RKO (cell line): ENCODE measurements around the gene USP17L24.
"Not testable (repeated sequence)": the region's sequence is repeated elsewhere in the genome, so short reads cannot be mapped to it uniquely, and the experiment has no call there.

Experiments used
- DNase-seq: peaks from one replicate; pipeline ENCODE4 v3.0.0-alpha.2; 2016; ENCODE audit warnings: low spot score

Gene USP17L24, protein sequence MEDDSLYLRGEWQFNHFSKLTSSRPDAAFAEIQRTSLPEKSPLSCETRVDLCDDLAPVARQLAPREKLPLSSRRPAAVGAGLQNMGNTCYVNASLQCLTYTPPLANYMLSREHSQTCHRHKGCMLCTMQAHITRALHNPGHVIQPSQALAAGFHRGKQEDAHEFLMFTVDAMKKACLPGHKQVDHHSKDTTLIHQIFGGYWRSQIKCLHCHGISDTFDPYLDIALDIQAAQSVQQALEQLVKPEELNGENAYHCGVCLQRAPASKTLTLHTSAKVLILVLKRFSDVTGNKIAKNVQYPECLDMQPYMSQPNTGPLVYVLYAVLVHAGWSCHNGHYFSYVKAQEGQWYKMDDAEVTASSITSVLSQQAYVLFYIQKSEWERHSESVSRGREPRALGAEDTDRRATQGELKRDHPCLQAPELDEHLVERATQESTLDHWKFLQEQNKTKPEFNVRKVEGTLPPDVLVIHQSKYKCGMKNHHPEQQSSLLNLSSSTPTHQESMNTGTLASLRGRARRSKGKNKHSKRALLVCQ

DNA sequence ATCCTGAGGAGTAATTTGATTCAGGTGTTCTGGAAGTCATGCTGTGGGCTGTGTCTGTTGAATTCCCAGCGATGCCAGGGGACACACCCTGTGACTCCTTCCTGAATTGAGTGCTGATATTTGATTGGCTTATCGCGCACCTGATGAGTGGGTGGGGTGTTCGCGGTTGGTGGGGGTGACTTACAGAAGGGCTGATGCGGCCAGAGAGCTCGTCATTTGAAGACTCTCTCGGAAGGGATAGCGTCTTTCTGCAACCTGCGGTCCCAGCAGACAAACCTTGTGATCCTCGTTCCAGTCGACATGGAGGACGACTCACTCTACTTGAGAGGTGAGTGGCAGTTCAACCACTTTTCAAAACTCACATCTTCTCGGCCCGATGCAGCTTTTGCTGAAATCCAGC is at the start of gene USP17L24:
Gene USP17L24, plus strand, starts transcription at position 301 of the 400 bp plus-strand sequence. Its CDS starts 0 bp downstream, at position 301.
- DNase-seq: not testable (repeated sequence)

DNA sequence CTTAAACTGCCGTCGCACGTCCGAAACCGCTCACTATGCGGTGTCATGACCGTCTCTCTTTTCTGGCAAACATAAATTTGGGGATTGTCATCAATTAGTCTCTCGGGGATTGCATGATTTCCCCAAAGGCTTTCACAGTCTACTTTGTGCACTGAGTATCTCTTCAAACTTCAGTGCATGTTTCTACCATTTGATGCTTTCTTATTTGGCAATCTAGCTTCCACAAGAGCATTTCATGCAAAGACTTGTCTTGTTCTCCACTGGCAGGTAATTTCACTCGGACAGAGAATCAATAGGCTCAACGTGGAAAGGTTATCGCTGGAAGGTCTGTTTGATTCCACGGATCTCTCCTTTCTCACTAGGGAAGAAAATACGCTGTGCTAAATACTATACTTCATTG is 774 bp upstream of the USP17L24 start:
- DNase-seq: not testable (repeated sequence)

DNA sequence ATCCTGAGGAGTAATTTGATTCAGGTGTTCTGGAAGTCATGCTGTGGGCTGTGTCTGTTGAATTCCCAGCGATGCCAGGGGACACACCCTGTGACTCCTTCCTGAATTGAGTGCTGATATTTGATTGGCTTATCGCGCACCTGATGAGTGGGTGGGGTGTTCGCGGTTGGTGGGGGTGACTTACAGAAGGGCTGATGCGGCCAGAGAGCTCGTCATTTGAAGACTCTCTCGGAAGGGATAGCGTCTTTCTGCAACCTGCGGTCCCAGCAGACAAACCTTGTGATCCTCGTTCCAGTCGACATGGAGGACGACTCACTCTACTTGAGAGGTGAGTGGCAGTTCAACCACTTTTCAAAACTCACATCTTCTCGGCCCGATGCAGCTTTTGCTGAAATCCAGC is 4.6 kb downstream of the USP17L24 start, which contains the start of gene USP17L25:
Gene USP17L25, plus strand, starts transcription at position 301 of the 400 bp plus-strand sequence. Its CDS starts 0 bp downstream, at position 301.
- DNase-seq: not testable (repeated sequence)

DNA sequence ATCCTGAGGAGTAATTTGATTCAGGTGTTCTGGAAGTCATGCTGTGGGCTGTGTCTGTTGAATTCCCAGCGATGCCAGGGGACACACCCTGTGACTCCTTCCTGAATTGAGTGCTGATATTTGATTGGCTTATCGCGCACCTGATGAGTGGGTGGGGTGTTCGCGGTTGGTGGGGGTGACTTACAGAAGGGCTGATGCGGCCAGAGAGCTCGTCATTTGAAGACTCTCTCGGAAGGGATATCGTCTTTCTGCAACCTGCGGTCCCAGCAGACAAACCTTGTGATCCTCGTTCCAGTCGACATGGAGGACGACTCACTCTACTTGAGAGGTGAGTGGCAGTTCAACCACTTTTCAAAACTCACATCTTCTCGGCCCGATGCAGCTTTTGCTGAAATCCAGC is 9.4 kb downstream of the USP17L24 start, which contains the start of gene USP17L26:
Gene USP17L26, plus strand, starts transcription at position 301 of the 400 bp plus-strand sequence. Its CDS starts 0 bp downstream, at position 301.
- DNase-seq: not testable (repeated sequence)

DNA sequence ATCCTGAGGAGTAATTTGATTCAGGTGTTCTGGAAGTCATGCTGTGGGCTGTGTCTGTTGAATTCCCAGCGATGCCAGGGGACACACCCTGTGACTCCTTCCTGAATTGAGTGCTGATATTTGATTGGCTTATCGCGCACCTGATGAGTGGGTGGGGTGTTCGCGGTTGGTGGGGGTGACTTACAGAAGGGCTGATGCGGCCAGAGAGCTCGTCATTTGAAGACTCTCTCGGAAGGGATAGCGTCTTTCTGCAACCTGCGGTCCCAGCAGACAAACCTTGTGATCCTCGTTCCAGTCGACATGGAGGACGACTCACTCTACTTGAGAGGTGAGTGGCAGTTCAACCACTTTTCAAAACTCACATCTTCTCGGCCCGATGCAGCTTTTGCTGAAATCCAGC is 14.1 kb downstream of the USP17L24 start, which contains the start of gene USP17L5:
Gene USP17L5, plus strand, starts transcription at position 301 of the 400 bp plus-strand sequence. Its CDS starts 0 bp downstream, at position 301.
- not testable (repeated sequence) for DNase-seq

DNA sequence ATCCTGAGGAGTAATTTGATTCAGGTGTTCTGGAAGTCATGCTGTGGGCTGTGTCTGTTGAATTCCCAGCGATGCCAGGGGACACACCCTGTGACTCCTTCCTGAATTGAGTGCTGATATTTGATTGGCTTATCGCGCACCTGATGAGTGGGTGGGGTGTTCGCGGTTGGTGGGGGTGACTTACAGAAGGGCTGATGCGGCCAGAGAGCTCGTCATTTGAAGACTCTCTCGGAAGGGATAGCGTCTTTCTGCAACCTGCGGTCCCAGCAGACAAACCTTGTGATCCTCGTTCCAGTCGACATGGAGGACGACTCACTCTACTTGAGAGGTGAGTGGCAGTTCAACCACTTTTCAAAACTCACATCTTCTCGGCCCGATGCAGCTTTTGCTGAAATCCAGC is 18.9 kb downstream of the USP17L24 start, which contains the start of gene USP17L27:
Gene USP17L27, plus strand, starts transcription at position 301 of the 400 bp plus-strand sequence. Its CDS starts 0 bp downstream, at position 301.
- not testable (repeated sequence) for DNase-seq

DNA sequence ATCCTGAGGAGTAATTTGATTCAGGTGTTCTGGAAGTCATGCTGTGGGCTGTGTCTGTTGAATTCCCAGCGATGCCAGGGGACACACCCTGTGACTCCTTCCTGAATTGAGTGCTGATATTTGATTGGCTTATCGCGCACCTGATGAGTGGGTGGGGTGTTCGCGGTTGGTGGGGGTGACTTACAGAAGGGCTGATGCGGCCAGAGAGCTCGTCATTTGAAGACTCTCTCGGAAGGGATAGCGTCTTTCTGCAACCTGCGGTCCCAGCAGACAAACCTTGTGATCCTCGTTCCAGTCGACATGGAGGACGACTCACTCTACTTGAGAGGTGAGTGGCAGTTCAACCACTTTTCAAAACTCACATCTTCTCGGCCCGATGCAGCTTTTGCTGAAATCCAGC is 23.6 kb downstream of the USP17L24 start, which contains the start of gene USP17L28:
Gene USP17L28, plus strand, starts transcription at position 301 of the 400 bp plus-strand sequence. Its CDS starts 0 bp downstream, at position 301.
- DNase-seq: not testable (repeated sequence)

DNA sequence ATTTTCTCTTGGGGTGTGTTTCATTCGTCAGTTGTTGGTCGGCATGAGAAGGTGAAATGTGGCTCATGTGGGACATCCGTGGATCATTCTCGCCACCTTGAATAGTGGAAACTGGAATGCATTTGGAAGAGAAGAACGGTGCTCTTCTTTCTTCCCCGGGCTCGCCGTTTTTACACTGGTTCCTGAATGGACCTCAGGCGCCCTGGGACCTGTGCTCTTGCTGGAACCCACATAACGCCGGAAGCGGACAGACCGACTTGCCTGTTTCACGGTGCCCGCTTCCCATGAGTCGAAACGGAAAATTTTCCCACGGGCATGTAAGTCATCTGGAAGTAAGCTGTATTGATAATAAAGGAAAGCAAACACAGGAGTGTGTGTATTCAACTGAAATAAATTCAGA is 25.9 kb downstream of the USP17L24 start:
- DNase-seq: not testable (repeated sequence)

DNA sequence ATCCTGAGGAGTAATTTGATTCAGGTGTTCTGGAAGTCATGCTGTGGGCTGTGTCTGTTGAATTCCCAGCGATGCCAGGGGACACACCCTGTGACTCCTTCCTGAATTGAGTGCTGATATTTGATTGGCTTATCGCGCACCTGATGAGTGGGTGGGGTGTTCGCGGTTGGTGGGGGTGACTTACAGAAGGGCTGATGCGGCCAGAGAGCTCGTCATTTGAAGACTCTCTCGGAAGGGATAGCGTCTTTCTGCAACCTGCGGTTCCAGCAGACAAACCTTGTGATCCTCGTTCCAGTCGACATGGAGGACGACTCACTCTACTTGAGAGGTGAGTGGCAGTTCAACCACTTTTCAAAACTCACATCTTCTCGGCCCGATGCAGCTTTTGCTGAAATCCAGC is 28.4 kb downstream of the USP17L24 start, which contains the start of gene USP17L29:
Gene USP17L29, plus strand, starts transcription at position 301 of the 400 bp plus-strand sequence. Its CDS starts 0 bp downstream, at position 301.
- not testable (repeated sequence) for DNase-seq

DNA sequence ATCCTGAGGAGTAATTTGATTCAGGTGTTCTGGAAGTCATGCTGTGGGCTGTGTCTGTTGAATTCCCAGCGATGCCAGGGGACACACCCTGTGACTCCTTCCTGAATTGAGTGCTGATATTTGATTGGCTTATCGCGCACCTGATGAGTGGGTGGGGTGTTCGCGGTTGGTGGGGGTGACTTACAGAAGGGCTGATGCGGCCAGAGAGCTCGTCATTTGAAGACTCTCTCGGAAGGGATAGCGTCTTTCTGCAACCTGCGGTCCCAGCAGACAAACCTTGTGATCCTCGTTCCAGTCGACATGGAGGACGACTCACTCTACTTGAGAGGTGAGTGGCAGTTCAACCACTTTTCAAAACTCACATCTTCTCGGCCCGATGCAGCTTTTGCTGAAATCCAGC is 37.9 kb downstream of the USP17L24 start, which contains the start of gene USP17L30:
Gene USP17L30, plus strand, starts transcription at position 301 of the 400 bp plus-strand sequence. Its CDS starts 0 bp downstream, at position 301.
- not testable (repeated sequence) for DNase-seq
